Stimulated activated CD8-positive, alpha-beta memory T cell treated with anti-CD3 and anti-CD28 coated beads, Interleukin-15, amount 100 ng/mL, for 48 hours (primary cell): ENCODE results near the gene MYADML2.
"Not testable (repeated sequence)": the region's sequence is repeated elsewhere in the genome, so short reads cannot be mapped to it uniquely, and the experiment has no call there.

Experiments
- DNase-seq, 2 donors: peaks; one replicate each; pipeline ENCODE4 v3.0.0-alpha.2; 2020; ENCODE audit warnings: low read depth in 2 of 2

Gene MYADML2

GRCh38 chr17:81947189-81947588 lies at the start of gene MYADML2:
MYADML2 (minus strand) TSS chr17:81947233; CDS start chr17:81941741, 5,492 bp downstream.
- no peak for DNase-seq

GRCh38 chr17:81996232-81996756 lies 49.3 kb upstream of the MYADML2 start:
- DNase-seq, result no peak

- no peak for DNase-seq
Measured at GRCh38 chr17:81995463-81996231, 48.6 kb upstream of the MYADML2 start.

GRCh38 chr17:81994593-81995462 lies 47.8 kb upstream of the MYADML2 start:
- DNase-seq, result no peak

GRCh38 chr17:81993729-81994592 lies 46.9 kb upstream of the MYADML2 start:
- DNase-seq, result no peak

GRCh38 chr17:81992306-81993102 lies 45.5 kb upstream of the MYADML2 start:
- no peak for DNase-seq

GRCh38 chr17:81991684-81992305 lies 44.8 kb upstream of the MYADML2 start:
- no peak for DNase-seq

GRCh38 chr17:81990836-81991683 lies 44.0 kb upstream of the MYADML2 start:
- no peak for DNase-seq

GRCh38 chr17:81987161-81987770 lies 40.2 kb upstream of the MYADML2 start:
- no peak for DNase-seq

GRCh38 chr17:81986606-81987005 lies 39.6 kb upstream of the MYADML2 start:
- no peak for DNase-seq

- no peak for DNase-seq
Measured at GRCh38 chr17:81984773-81985410, 37.9 kb upstream of the MYADML2 start.

- no peak for DNase-seq
Measured at GRCh38 chr17:81983639-81984373, 36.8 kb upstream of the MYADML2 start.

GRCh38 chr17:81983011-81983638 lies 36.1 kb upstream of the MYADML2 start:
- no peak for DNase-seq

GRCh38 chr17:81981511-81981910 lies 34.5 kb upstream of the MYADML2 start:
- not testable (repeated sequence) for DNase-seq

- DNase-seq, result no peak
Measured at GRCh38 chr17:81980707-81981343, 33.8 kb upstream of the MYADML2 start.

GRCh38 chr17:81980122-81980521 lies 33.1 kb upstream of the MYADML2 start:
- no peak for DNase-seq
